Ovary (tissue), 10 donors: ENCODE data around the gene BCL2L14. TPM values are rescaled to one million over a fixed set of nuclear protein-coding genes. Genes with fewer than 3 reads are reported as not detected.

Source experiments
- DNase-seq, 5 donors: peaks; one replicate each; pipeline ENCODE4 v3.0.0-alpha.2; 2019 to 2020
- H3K27ac ChIP-seq, 2 donors: fragments of 200-600 bp; one replicate each; pipeline versions ENCODE4 v1.5.1 to v1.8.0; 2019 to 2022
- H3K27me3 ChIP-seq: fragments of 200-600 bp; one replicate; pipeline ENCODE4 v1.8.0; 2022
- H3K36me3 ChIP-seq: fragments of 200-600 bp; sonication (generic); one replicate; pipeline ENCODE4 v1.5.1; 2019
- H3K4me1 ChIP-seq: one replicate; pipeline ENCODE4 v1.8.1; 2013; ENCODE audit warnings: mild to moderate bottlenecking, moderate library complexity; ENCODE audit not compliant: insufficient read depth
- H3K4me3 ChIP-seq: fragments of 200-600 bp; sonication (generic); one replicate; pipeline ENCODE4 v1.5.1; 2017
- H3K9me3 ChIP-seq, 2 donors: fragments of 200-600 bp in 1 of 2; sonication (generic) in 1 of 2; one replicate each; pipeline versions ENCODE4 v1.5.1 to v1.8.1; 2013 to 2019; ENCODE audit warnings: mild to moderate bottlenecking in 1 of 2, moderate library complexity in 1 of 2
- CTCF ChIP-seq, 3 donors: fragments of 450-650 bp in 2 of 3; fragments of 200-600 bp in 1 of 3; IDR thresholded peaks; one replicate each; pipeline versions ENCODE4 v1.5.1 to v1.8.0; 2016 to 2022; ENCODE audit warnings: antibody characterized with exemption in 3 of 3, mild to moderate bottlenecking in 1 of 3
- EP300 ChIP-seq: sonication (generic); formaldehyde crosslinking; IDR thresholded peaks from one replicate; pipeline ENCODE4 v1.6.1; 2017; ENCODE audit warnings: antibody characterized with exemption
- POLR2A ChIP-seq: fragments of 450-650 bp; IDR thresholded peaks from one replicate; pipeline ENCODE4 v1.6.1; 2017; ENCODE audit warnings: antibody characterized with exemption, mild to moderate bottlenecking, moderate library complexity
- WGBS, 3 donors: extraction: QIAGEN DNeasy Blood & Tissue Kit in 1 of 3; methylation state at CpG; one replicate each; pipeline versions ENCODE4 v1.1.5 to v1.1.7; 2013 to 2017; 5-methylcytosine and 5-hydroxymethylcytosine counted together
- intact Hi-C, 4 donors: fragments of 100-400 bp; cut with DNase I; formaldehyde crosslinking; loops; one replicate each; pipeline versions ENCODE4 v1.11.0 to v1.15.1; 2022 to 2023
- long read RNA-seq, 3 donors: library from polyadenylated mRNA in 2 of 3; unstranded in 2 of 3; transcript quantifications; one replicate each; pipeline ENCODE4 v2.0.0 and lab custom pipeline, GENCODE V29; 2021 to 2026
- polyA plus RNA-seq, 2 donors: library from polyadenylated mRNA; stranded (reverse); fragments of 200-250 nt in 1 of 2; fragments of 350-450 nt in 1 of 2; fragmentation: Illumina TruSeq in 1 of 2; extraction: RNeasy Lipid Tissue Mini Kit (QIAGEN cat#74804) in 1 of 2; gene quantifications; one replicate each; pipeline ENCODE4 v1.2.3, GENCODE V29; 2013 to 2014
- total RNA-seq, 7 donors: library from RNA; depleted of rRNA in 2 of 7; stranded (reverse); fragments of >200 nt in 2 of 7; fragmentation: NEBNext Ultra II Directional in 3 of 7; extraction: Animal tissue kit (Norgen Biotek cat#: 25700) in 3 of 7; gene quantifications; one replicate each; pipeline versions ENCODE4 v1.1.0 to v1.2.4, GENCODE V29; 2016 to 2023
- donor health status: DM: no; HTN: no; CAD: no; lungs with moderate emphysema.
- donor health status: DM: no; HTN: no; CAD: no.
- donor health status: Bipolar disorder and iron deficiency.
- donor health status: DM: yes; HTN: yes; CAD: no.
- donor health status: DM: no; HTN: no; CAD: no.
- donor health status: DM: yes; HTN: yes; CAD: no.

The BCL2L14 gene
- total RNA-seq: under 1 TPM in 1 of 7 donors, not detected in 6; 0.11 TPM
- not detected for polyA plus RNA-seq
- long read RNA-seq, donor 1, partial matches to known transcripts: 0 of 3 reads
- long read RNA-seq, donor 1, other reads (novel, unspliced or antisense): 3 of 3 reads
- long read RNA-seq, donor 2, partial matches to known transcripts: 5 of 5 reads
- long read RNA-seq, donor 2, other reads (novel, unspliced or antisense): 0 of 5 reads
- long read RNA-seq, donor 3, partial matches to known transcripts: 0 of 6 reads
- long read RNA-seq, donor 3, other reads (novel, unspliced or antisense): 6 of 6 reads

- no peak for DNase-seq
- intact Hi-C loops: no loop called here
- TF ChIP-seq POLR2A (no peak), EP300 (no peak), CTCF (IDR thresholded peaks at IDR 0.05) (no peak)
- Histone ChIP-seq H3K36me3 (no peaks in the 10 kb centered on the region), H3K9me3 (no peaks in the 10 kb centered on the region), H3K4me1 (no peaks in the 10 kb centered on the region), H3K27ac (no peak within 1 kb of the TSS), H3K4me3 (no peak within 1 kb of the TSS), H3K27me3 (no peaks in the 10 kb centered on the region)
- WGBS, 3 donors: 53 to 62% (median 58%) methylated on average over 12 of the region's 12 CpGs
Measured at GRCh38 chr12:12070674-12071656, at the start of gene BCL2L14. TSS of gene BCL2L14 (plus strand) at chr12:12070939. CDS start at chr12:12079306, 8,367 bp downstream.

- Histone ChIP-seq H3K4me1 (no peaks in the 10 kb centered on the region), H3K4me3 (no peak overlapping the region), H3K36me3 (no peaks in the 10 kb centered on the region), H3K27ac (no peak overlapping the region), H3K9me3 (no peaks in the 10 kb centered on the region), H3K27me3 (no peaks in the 10 kb centered on the region)
- 85 to 88% (median 87%) methylated on average over 8 of the region's 8 CpGs for WGBS, 3 donors
- intact Hi-C loops: no loop called here
- TF ChIP-seq EP300 (no peak), POLR2A (no peak), CTCF (IDR thresholded peaks at IDR 0.05) (no peak)
- DNase-seq: no peak
Measured at GRCh38 chr12:12022306-12022936, 48.3 kb upstream of the BCL2L14 start.

GRCh38 chr12:12023456-12023855, 47.3 kb upstream of the BCL2L14 start:
- Histone ChIP-seq H3K4me1 (no peaks in the 10 kb centered on the region), H3K9me3 (no peaks in the 10 kb centered on the region), H3K27me3 (no peaks in the 10 kb centered on the region), H3K27ac (no peak overlapping the region), H3K36me3 (no peaks in the 10 kb centered on the region), H3K4me3 (no peak overlapping the region)
- TF ChIP-seq EP300 (no peak), POLR2A (no peak), CTCF (IDR thresholded peaks at IDR 0.05) (no peak)
- WGBS, 3 donors: 39 to 71% (median 40%) methylated on average over 2 of the region's 2 CpGs
- intact Hi-C loops: no loop called here
- no peak for DNase-seq

GRCh38 chr12:12024911-12025682, 45.6 kb upstream of the BCL2L14 start:
- 84 to 90% (median 86%) methylated on average over 10 of the region's 10 CpGs for WGBS, 3 donors
- H3K4me3 ChIP-seq: no peak overlapping the region
- no peaks in the 10 kb centered on the region for H3K27me3 ChIP-seq
- no peaks in the 10 kb centered on the region for H3K36me3 ChIP-seq
- H3K9me3 ChIP-seq: no peaks in the 10 kb centered on the region
- TF ChIP-seq POLR2A (no peak), CTCF (IDR thresholded peaks at IDR 0.05) (no peak), EP300 (no peak)
- no peak for DNase-seq
- intact Hi-C loops: no loop called here
- H3K4me1 ChIP-seq: no peaks in the 10 kb centered on the region
- H3K27ac ChIP-seq: no peak overlapping the region
